ENCODE measurements around the gene APELA. TPM values are rescaled to one million over a fixed set of nuclear protein-coding genes. Genes with fewer than 3 reads are reported as not detected.
"Not testable (repeated sequence)": the region's sequence is repeated elsewhere in the genome, so short reads cannot be mapped to it uniquely, and the experiment has no call there.

APELA gene
- total RNA-seq, 4 donors from 2014 or later, result not detected

DNA sequence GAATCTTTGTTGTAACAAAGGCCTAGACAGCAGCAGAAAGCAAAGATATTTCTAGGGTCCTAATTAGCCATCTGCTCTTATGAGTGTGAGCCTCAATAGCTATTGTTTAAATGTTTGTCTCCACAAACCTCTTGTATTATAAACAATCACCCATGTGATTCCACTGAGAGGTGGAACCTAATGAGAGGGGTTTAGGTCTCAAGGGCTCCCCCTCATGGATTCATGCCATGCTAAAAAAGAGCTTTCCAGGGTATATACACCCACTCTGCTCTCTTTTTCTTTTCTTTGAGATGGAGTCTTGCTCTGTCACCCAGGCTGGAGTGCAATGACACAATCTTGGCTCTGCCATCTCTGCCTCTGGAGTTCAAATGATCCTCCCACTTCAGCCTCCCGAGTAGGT lies 58.4 kb downstream of the APELA start:
- no peak overlapping the region for H3K27ac ChIP-seq
- DNase-seq (ENCODE audit: low spot score in 2 of 2), result no peak
- H3K4me1 ChIP-seq, result no peaks in the 10 kb centered on the region
- 75% methylated on average over 1 of the region's 1 CpG for WGBS
- TF ChIP-seq POLR2AphosphoS5 (IDR thresholded peaks at IDR 0.05), result no peak
- TF ChIP-seq, protein P1, sequence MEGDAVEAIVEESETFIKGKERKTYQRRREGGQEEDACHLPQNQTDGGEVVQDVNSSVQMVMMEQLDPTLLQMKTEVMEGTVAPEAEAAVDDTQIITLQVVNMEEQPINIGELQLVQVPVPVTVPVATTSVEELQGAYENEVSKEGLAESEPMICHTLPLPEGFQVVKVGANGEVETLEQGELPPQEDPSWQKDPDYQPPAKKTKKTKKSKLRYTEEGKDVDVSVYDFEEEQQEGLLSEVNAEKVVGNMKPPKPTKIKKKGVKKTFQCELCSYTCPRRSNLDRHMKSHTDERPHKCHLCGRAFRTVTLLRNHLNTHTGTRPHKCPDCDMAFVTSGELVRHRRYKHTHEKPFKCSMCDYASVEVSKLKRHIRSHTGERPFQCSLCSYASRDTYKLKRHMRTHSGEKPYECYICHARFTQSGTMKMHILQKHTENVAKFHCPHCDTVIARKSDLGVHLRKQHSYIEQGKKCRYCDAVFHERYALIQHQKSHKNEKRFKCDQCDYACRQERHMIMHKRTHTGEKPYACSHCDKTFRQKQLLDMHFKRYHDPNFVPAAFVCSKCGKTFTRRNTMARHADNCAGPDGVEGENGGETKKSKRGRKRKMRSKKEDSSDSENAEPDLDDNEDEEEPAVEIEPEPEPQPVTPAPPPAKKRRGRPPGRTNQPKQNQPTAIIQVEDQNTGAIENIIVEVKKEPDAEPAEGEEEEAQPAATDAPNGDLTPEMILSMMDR (IDR thresholded peaks at IDR 0.05), result no peak
- no peak for TF ChIP-seq POLR2A (IDR thresholded peaks at IDR 0.05)
- no peak for TF ChIP-seq EP300 (IDR thresholded peaks at IDR 0.05)
- no peaks in the 10 kb centered on the region for H3K36me3 ChIP-seq
- H3K27me3 ChIP-seq, result no peaks in the 10 kb centered on the region
- no peaks in the 10 kb centered on the region for H3K9me3 ChIP-seq
- H3K4me3 ChIP-seq, result no peak overlapping the region

DNA sequence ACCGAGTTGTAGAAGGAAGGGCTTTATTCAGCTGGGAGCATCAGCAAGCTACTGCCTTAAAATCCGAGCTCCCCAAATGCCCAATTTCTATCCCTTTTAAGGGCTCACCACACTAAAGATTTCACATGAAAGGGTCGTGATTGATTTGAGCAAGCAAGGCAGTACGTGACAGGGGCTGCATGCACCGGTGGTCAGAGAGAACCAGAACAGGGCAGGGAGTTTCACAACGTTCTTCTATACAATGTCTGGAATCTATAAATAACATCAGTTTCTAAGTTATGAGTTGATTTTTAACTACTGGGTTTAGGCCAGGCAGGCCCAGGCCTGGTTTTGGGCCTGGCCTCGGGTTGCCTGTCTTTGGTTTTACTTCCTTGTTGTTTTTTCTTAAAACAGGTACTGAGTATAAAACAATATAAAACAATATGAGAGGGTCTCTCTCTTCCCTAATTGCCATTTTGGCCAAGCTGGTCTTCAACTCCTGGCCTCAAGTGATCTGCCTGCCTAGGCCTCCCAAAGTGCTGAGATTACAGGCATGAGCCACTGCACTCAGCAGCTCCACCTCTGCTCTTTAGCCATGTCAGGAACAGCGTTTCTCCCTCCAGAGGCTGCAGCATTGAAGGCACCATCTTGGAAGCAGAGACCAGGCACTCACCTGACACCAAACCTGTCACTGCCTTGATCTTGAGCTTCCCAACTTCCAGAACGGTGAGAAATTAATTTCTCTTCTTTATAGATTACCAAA lies 59.1 kb downstream of the APELA start:
- not testable (repeated sequence) for H3K27me3 ChIP-seq; DNase-seq (ENCODE audit: low spot score in 2 of 2); H3K9me3 ChIP-seq; H3K27ac ChIP-seq; H3K4me3 ChIP-seq; H3K4me1 ChIP-seq; H3K36me3 ChIP-seq
- WGBS, result 82% methylated on average over 9 of the region's 9 CpGs

DNA sequence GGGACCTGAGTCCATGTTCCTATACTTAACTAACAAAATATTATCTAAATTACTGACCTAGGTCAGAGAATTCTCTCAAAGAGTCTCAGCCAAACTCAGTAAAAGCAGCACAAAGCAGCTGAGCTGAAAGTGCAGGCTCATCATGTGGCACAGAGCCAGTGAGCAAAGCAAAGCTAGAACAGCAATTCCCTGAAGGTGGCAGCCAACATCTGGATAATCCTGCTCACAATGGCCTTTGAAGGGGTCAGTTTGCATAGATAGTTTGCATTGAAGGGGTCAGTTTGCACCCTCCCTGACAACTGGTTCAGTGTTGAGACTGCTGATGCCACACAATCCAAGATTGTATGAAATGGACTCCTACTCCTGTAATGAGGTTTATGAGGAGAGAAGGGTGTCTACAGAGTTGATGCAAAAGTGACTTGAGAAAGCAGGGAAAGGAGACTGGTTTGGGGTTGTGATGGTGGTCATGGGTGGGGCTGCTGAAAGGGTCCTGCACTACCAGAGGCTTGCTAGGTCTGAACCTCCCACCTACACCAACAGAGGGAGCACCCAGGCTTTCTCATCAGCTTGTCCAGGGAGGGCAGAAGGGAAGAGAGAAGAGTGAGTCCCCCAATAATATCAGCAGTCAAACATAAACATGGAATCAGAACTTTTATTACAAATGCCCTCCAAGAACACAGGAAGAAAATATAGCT lies 60.7 kb downstream of the APELA start:
- Histone ChIP-seq H3K4me3 (no peak overlapping the region), H3K36me3 (no peaks in the 10 kb centered on the region), H3K27me3 (no peaks in the 10 kb centered on the region), H3K4me1 (no peaks in the 10 kb centered on the region), H3K9me3 (no peaks in the 10 kb centered on the region), H3K27ac (no peak overlapping the region)
- DNase-seq (ENCODE audit: low spot score in 2 of 2), result no peak
- no peak for TF ChIP-seq POLR2AphosphoS5 (IDR thresholded peaks at IDR 0.05)
- no peak for TF ChIP-seq EP300 (IDR thresholded peaks at IDR 0.05)
- TF ChIP-seq POLR2A (IDR thresholded peaks at IDR 0.05), result no peak
- TF ChIP-seq, protein P1 (IDR thresholded peaks at IDR 0.05), result no peak

DNA sequence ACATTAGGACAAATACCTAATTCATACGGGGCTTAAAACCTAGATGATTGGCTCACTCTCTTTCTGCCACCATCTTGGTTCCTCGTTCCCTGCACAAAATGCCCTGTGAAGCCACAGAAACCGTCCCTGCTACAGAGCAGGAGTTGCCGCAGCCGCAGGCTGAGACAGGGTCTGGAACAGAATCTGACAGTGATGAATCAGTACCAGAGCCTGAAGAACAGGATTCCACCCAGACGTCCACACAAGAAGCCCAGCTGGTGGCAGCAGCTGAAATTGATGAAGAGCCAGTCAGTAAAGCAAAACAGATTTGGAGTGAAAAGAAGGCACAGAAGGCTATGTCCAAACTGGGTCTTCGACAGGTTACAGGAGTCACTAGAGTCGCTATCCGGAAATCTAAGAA lies 66.2 kb downstream of the APELA start:
- no peaks in the 10 kb centered on the region for H3K9me3 ChIP-seq
- WGBS, result 43% methylated on average over 9 of the region's 9 CpGs
- H3K36me3 ChIP-seq, result no peaks in the 10 kb centered on the region
- peaks cover 4% of the 10 kb centered on the region for H3K27me3 ChIP-seq
- H3K4me3 ChIP-seq, result no peak overlapping the region
- H3K27ac ChIP-seq, result no peak overlapping the region
- TF ChIP-seq EP300 (IDR thresholded peaks at IDR 0.05), result no peak
- TF ChIP-seq, protein P1 (IDR thresholded peaks at IDR 0.05), result no peak
- no peak for TF ChIP-seq POLR2A (IDR thresholded peaks at IDR 0.05)
- no peak for TF ChIP-seq POLR2AphosphoS5 (IDR thresholded peaks at IDR 0.05)
- no peaks in the 10 kb centered on the region for H3K4me1 ChIP-seq
- DNase-seq (ENCODE audit: low spot score in 2 of 2), result no peak

DNA sequence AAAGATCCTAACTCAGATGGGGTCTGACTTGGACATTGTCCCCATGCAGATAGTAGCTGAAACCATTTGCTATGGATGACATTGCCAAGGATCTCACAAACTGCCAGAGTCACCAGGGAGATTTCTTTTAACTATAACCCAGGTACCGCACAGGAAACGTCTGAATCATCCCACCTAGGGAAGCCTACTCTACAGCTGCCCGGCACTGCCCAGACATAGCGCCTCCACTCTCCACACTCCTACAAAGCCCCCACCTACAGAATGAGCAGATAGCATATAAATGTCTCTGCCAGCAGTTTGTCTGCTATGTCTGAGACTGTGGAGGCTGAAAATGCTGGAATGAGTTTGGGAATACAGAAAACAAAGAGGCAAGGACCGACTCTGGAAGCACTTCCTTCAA lies 68.2 kb downstream of the APELA start:
- Histone ChIP-seq H3K4me1 (no peaks in the 10 kb centered on the region), H3K36me3 (no peaks in the 10 kb centered on the region), H3K27ac (no peak overlapping the region), H3K9me3 (no peaks in the 10 kb centered on the region), H3K4me3 (no peak overlapping the region), H3K27me3 (peaks cover 4% of the 10 kb centered on the region)
- TF ChIP-seq EP300 (IDR thresholded peaks at IDR 0.05) (no peak), POLR2A (IDR thresholded peaks at IDR 0.05) (no peak), POLR2AphosphoS5 (IDR thresholded peaks at IDR 0.05) (no peak)
- TF ChIP-seq, protein P1 (IDR thresholded peaks at IDR 0.05), result no peak
- no peak for DNase-seq (ENCODE audit: low spot score in 2 of 2)
- 63% methylated on average over 5 of the region's 5 CpGs for WGBS

All from suprapubic skin (tissue), 4 donors.